HG02973 (cell line): ENCODE measurements around the gene NELL2.
"Not testable (repeated sequence)": the region's sequence is repeated elsewhere in the genome, so short reads cannot be mapped to it uniquely, and the experiment has no call there.

ENCODE experiments used
- ATAC-seq: cut with Tn5 transposase; IDR thresholded peaks from one replicate; pipeline ENCODE4 v1.9.1; 2021; ENCODE audit warnings: moderate library complexity; ENCODE audit not compliant: unreplicated experiment

The NELL2 gene

DNA sequence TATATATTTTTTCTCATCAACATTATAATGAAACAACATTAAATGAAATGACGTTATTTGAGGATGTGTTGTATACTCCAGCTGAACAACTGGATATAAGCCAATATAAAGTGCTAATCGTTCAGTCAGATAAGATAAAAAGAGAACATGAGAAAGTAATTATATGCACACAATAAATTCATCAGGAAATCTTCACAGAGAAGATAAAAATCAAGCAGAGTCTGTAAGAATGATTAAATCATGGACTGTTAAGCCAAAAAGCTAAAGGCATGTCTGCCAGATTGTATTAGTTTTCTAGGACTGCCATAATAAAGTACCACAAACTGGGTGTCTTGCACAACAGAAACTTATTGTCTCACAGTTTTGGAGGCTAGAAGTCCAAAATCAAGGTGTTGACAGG is 178.6 kb downstream of the NELL2 start:
- no peak for ATAC-seq

DNA sequence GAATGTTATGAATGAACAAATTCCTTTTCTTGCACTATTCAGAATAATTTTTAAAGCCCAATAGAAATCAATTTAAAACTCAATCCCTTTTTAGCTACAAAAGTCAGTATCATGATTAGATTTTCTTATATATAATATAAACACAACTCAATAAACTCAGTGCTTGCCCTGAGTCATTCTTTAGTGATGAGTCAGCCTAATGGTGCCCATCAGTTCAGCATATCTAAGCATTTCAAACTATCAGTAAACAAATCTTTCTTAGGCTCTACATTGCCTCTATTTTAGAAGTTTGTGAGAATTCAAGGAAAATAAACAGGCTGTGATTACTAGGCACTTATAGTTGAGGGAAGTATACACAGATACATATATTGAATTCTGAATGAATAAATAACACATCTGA is 179.6 kb downstream of the NELL2 start:
- ATAC-seq = no peak

DNA sequence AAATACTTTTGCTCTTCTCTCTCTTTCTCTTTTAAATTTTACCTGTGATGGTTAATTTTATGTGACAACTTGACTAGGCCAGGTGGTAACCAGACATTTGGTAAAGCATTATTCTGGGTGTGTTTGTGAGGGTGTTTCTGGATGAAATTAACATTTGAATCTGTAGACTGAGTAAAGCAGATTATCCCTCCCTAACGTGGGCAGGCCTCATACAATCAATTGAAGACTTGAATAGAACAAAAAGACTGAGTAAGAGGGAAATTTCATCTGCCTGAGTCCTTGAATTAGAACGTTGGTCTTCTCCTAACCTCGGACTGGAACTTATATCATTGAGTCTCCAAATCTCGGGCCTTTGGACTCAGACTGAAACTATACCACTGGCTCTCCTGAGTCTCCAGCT is 182.1 kb downstream of the NELL2 start:
- ATAC-seq = no peak

DNA sequence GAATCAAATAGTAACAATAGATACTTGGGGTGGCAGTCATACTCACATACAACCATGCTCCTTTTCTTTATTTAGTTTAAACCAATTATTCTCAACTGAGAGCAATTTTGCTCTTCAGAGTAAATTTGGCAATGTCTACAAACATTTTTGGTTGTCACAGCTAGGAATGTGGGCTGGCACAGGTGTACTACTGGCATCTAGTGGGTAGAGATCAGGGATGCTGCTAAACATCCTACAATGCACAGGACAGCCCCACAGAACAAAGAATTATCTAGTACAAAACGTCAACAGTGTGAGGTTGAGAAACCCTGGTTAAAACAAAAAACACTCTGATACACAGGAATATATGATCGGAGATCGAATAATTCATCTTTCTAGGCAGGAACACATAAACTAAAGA is 186.5 kb downstream of the NELL2 start:
- no peak for ATAC-seq

DNA sequence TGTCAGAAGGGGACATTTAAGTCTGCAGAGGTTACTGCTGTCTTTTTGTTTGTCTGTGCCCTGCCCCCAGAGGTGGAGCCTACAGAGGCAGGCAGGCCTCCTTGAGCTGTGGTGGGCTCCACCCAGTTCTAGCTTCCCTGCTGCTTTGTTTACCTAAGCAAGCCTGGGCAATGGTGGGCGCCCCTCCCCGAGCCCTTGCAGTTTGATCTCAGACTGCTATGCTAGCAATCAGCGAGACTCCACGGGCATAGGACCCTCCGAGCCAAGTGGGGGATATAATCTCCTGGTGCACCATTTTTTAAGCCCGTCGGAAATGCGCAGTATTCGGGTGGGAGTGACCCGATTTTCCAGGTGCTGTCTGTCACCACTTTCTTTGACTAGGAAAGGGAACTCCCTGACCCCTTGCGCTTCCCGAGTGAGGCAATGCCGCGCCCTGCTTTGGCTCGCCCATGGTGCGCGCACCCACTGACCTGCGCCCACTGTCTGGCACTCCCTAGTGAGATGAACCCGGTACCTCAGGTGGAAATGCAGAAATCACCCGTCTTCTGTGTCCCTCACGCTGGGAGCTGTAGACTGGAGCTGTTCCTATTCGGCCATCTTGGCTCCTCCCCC is 189.2 kb downstream of the NELL2 start:
- ATAC-seq = not testable (repeated sequence)

DNA sequence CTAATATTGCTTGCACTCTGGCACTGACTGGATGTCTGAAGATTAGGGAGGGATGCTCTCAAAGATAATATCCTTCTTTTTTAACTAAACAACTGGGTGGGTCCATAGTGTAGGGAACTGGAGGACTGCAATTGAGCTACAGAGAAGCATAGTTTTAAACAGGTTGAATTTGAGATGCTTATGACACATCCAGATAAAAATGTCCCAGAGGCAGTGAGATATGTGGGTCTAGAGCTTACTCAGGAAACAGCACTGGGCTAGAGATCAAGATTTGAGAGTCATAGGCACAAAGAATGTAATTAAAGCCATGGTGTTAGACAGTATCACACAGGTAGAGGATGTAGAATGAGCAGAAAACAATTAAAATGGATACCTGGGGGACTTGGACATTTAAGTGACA is 198.4 kb downstream of the NELL2 start:
- ATAC-seq = no peak

DNA sequence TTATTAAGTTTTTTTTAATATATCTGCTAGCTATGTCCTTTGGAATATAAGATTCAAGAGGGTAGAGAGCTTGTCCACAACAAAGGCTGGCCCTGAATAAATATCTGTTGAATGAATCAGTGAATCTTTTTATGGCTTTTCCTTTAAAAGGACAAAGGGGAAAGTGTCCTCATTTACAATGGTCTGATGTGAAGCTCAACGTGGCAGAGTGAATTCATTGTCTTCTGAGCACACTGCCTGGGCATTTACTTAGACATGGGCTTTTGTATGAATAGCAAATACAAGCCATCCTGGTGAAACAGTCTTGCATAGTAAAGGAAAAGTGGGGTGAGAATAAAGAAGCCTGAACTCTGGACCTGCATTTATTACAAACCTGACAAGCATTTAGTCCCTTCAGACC is 201.2 kb downstream of the NELL2 start:
- ATAC-seq = no peak

DNA sequence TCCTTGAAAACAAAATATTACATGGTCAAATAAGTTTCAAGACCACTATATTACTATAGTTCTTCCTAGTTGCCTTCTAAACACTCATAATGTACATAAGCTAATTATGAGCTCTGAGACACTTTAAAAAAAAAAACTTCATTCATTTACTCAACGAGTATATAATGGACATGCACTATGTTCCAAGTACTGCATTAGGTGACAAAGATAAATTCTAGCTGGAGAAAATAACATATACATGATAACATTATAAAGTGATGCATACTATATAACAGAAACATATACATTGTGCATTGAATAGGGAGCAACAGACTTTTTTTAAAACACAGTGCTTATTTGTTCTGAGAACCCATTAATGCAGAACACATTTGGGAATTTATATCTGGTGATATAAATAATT is 202.3 kb downstream of the NELL2 start:
- no peak for ATAC-seq

DNA sequence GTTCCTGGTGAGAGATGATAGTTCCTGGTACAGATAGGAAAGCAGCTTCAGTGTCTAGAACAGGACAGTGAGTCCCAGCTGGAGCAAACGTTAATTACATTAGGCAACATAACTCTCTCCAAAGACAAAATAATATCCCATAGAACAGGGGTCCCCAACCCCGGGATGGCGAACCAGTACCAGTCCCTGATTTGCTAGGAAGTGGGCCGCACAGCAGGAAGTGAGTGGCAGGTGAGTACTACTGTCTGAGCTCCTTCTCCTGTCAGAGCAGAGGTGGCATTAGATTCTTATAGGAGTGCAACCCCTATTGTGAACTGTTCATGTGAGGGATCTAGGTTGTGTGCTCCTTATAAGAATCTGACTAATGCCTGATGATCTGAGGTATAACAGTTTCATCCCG is 204.1 kb downstream of the NELL2 start:
- no peak for ATAC-seq

DNA sequence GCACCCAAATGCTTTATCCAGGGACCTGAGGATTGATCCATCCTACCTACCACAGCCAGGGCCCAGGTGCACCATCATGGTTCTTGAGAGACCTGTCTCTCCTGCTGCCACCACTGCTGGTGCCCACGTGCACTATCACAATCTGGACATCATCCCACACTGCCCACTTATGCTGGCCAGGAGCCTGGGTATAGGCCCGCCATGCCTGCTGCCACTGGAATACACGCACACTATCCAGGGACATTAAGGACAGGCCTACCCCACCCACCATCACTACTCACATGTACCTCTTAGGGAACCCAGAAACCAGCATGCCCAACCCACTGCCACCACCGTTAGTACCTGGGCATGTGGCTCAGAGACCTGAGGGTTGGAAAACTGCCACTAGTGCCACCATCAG is 207.7 kb downstream of the NELL2 start:
- no peak for ATAC-seq

DNA sequence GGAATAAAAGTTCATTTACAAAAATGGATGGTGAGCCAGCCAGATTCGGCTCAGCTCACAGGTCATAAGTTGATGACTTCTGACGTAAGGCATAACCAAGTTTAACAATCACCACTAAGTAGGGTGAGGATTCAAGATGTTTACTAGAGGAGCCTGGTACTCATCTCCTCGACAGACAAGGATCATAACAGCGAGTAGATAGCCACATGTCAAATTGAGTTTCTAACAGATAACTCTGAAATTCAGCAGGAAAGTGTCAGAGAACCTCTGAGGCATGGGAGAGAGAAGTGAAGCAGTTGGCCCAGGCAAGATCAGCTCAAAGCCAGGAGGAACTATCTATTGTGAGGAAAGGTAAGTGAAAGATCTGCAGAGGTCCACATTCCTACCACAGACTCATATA is 208.7 kb downstream of the NELL2 start:
- ATAC-seq = no peak

DNA sequence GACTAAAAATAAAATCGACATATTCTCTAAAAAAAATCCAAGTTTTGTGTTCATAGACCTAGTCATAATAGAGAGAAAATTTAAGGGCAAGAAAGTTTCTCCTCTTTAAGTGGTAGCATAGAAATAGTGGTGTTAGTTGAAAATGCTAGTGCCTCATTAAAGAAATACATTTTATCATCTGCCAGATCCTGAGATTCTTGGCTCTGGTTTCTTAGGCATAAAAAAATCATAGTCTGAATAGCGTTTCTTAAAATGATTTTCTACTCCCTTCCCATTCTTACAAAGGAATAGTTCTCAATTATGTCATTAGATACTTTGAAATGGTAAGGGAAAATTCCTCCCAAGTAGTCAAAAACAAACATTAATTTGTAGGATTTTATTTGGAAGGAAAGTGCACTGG is 212.8 kb downstream of the NELL2 start:
- no peak for ATAC-seq

DNA sequence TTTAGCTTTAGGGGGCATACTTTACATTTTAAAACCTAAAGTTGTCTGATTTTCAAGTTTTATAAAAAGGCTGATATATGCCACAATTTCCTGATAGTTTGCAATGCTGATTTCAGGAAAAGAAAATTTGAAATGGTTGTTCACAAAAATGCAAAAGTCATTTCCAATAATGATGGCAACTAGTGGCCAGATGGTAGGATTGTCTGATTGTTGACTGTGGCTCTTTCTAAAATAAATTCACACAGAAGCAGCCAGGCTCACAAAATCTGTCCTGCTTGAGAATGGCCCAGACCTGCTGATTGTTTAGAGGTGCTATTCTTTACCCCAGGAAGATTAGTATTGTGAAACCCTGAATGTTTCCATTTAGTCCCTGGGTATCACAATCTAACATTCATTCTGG is 220.3 kb downstream of the NELL2 start:
- ATAC-seq = no peak

DNA sequence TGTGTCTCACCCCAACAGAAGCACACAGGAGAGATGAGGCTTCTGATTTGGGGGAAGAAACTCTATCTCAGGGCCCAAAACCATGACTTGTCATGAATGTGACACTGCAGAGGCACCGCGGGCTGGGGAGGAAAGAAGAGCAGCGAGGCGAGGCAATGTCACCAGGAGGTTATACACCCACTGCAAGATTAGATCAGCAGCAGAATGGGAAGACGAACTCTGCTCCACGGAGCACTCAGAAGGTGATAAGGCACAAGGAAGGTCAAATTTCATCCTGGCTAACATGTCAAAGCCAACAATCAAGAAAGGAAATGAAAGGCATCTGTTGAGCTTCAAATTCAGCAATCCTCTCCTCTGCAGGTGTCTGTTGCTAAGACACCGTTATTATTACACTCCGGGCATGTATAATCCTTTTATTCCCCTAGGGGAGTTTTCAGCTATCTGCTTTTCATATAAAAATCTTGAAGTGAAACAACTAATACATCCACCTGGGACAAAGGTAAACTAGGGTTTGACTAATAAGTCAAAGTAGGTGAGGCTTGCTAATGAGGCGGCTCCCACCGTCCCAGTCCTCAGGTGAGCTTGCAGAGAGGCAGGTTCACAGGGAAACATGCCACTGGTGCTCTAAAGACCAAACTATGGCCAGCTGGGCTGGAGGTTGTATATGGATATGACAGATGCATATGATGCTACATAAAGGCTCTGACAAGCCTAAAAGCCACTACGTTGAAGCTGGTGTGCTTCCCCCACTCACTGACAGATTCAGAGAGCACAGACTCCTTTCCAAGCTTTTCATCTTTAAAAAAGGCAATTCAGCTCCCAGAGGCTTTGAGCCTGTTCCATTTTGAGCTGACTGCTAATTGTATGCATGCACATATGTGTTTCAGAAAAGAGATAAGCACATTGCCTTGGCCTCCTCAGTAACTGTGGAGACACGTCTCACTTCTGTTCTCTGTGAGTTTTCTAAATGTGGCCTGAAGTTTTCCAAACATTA is 221.2 kb downstream of the NELL2 start:
- no peak for ATAC-seq

DNA sequence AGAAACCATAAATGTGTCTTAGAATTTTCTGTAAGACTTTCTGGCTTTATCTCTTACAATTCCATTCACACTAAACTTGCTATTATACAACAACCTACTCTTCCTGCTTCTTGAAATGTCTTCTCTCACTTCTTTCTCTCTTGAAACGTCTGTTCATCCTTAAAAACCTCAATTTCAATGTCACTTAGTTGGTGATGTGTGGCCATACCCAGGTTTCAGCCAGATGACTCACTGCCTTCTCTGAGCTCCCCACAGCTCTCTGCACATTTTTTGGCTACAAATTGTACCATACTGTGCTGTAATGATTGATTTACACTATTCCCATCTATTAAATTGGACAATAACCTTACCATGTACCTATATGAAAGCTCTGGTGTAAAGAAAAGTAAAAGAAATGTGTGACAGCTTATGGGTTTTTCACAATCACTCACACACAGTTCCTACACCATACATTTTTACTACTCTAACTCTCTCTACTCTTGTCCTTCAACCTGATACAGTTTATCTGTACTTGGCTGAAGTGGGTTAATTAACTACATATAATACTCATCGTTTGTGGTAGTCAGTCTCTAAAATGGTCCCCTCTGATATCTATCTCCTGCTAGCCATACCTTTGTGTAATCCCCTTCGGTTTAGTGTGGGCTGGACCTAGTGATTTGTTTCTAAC is 222.1 kb downstream of the NELL2 start:
- ATAC-seq = no peak

DNA sequence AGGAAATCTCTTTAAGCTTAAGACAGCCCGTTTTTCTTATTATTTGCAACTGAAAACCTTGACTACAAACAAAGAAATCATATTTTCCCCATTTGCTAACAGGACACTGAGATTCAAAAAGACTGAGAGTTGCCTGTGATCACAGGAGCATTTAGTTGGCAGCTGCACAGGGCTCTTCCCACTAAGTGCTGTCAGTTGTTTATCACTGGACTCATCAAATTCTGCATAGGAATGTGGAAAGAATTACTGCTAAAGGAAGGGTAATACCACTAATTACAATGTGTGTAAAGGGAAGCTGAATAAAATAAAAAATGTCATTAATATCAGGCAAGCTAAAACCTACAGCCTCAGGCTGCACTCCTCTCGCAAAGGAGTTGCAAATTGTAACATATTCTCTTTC is 226.4 kb downstream of the NELL2 start:
- no peak for ATAC-seq

DNA sequence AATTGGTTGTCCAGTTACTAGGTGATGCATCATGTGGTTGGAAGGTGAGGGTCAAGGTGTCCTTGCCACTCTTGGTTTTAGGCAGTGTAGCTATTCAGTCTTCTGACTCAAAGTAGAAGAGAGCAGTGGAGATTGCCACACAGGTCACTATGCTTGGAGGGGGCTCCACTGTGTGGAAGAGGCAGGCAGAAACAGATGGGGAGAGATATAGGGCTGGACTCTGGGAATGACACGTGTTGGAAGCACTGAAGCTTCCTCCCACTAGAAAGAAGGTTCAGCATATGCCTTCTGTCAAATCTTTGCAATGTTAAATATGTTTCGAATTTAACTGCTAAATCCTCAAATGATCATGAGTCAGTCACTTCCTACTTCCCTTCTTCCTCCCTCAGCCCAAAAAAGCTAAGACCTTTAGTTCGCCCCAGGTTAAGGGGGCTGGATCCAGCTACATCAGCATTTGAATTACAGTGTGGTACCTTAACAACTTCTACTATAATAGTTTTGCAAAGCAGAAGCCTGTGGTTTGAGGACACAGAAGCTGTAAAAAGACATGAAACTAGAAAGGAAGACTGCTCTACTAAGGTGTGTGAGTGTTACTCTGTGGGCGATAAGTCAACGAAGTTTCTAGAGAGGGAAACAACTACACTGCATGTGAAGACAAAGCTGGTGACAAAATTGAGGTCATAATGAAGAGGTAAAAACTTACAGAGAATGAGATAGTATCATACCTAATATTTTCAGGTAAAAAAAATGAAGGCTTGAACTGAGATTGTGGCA is 228.0 kb downstream of the NELL2 start:
- no peak for ATAC-seq

DNA sequence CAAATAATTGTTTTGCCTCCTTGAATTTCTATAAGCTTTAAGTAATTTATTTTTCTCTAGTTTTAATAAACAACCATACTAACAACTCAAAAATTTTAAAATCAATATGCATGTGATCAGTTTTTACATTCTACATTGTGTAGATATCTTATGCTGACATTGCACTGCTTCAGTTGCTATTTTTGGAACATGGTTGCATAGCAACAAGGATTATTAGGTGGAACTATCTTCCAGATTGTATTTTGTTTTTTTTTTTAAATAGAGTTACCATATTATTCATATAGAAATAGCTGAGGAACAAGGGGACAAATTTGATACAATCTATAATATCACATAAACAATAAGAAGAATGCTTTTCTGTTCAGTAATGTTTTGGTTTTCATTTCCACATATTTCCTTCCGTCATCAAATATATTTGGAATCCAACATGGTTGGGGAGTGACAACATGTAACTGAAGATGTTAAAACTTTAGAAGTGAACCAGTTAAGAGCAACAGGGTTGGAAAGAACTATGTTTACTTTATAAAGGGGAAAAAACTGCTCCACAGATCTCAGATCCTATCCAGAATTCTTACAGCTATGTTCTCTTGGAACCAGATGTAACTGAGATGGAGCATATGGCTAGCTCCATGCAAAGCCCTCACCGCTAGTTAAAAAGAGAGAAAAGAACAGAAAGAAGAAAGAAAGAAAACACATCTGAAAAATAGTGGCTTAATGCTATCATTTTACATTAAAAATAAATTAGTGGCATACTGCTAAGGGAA is 235.5 kb downstream of the NELL2 start:
- ATAC-seq = no peak

DNA sequence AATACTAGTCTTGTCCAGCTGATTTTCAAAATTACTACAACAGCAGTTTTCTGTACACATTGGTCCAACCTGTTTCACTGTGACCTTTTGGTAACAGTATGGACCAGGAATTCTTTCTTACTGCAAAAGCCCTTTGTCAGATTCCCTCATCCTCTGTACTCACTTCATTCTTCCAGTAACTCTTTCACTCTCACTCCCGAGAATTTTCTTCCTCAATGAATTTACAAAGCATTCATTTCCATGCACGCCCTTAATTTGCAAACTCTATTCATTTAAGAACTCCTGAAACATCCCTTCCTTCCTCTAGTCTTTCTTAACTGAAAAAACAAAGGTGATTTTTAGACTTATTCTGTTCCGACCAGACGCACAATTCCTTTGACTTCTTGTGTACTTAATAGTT is 238.2 kb downstream of the NELL2 start:
- ATAC-seq = no peak

DNA sequence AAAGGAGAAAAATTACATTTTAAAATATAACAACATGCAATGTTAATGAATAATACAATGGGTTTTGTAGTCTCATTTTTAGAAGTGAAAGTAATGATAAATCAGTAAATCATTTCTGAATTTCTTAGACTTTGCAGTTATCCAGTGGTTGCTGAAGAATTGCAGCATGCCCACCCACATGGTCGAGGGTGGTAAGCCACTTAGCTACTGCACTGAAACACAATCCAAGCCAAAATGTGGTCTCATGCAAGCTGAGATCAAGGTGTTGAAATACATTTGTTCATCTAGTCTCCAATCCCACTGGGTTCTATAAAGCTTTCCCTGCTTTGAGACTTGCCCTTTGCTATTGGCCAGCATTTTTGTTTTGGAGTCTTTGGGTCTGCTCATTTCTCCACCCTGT is 247.9 kb downstream of the NELL2 start:
- no peak for ATAC-seq
